K562 (cell line): Measurements from ENCODE around the gene EZH1. TPM values are rescaled to one million over a fixed set of nuclear protein-coding genes. Genes with fewer than 3 reads are reported as not detected.

ENCODE experiments used
- ATF1 ChIP-seq, 2 experiments: fragments of 450-650 bp in 1 of 2; IDR thresholded peaks; 2 replicates each; pipeline ENCODE4 v1.6.1; 2016; ENCODE audit warnings: missing compliant biosample characterization in 1 of 2, missing genetic modification characterization in 1 of 2
- CBFB ChIP-seq: sonication (generic); formaldehyde crosslinking; IDR thresholded peaks from 2 replicates; pipeline ENCODE4 v1.4.0; 2020; ENCODE audit warnings: mild to moderate bottlenecking, missing genetic modification reagents
- CC2D1A ChIP-seq: fragments of 450-650 bp; IDR thresholded peaks from 2 replicates; pipeline ENCODE4 v1.6.1; 2017; ENCODE audit warnings: mild to moderate bottlenecking
- FOXJ3 ChIP-seq: sonication (generic); formaldehyde crosslinking; IDR thresholded peaks from 2 replicates; pipeline ENCODE4 v1.4.0; 2020; ENCODE audit warnings: mild to moderate bottlenecking, missing genetic modification reagents
- HDGF ChIP-seq: fragments of 450-650 bp; IDR thresholded peaks from 2 replicates; pipeline ENCODE4 v1.6.1; 2016
- IRF9 ChIP-seq: fragments of 450-650 bp; IDR thresholded peaks from 2 replicates; pipeline ENCODE4 v1.6.1; 2016; ENCODE audit warnings: missing biosample characterization, missing genetic modification characterization
- MCM5 ChIP-seq: fragments of 450-650 bp; IDR thresholded peaks from 2 replicates; pipeline ENCODE4 v1.6.1; 2016; ENCODE audit warnings: low read depth
- MECOM ChIP-seq: fragments of 250-450 bp; sonication (Bioruptor Pico); IDR thresholded peaks from 2 replicates; pipeline ENCODE4 v1.8.0; 2022; ENCODE audit warnings: inconsistent platforms
- NFXL1 ChIP-seq: fragments of 450-650 bp; formaldehyde crosslinking; IDR thresholded peaks from 2 replicates; pipeline ENCODE4 v1.4.0; 2021; ENCODE audit warnings: mild to moderate bottlenecking
- NR2F6 ChIP-seq: fragments of 450-650 bp; formaldehyde crosslinking; IDR thresholded peaks from 2 replicates; pipeline ENCODE4 v1.4.0; 2020; ENCODE audit warnings: mild to moderate bottlenecking
- PHB ChIP-seq: fragments of 250-450 bp; sonication (Bioruptor Pico); IDR thresholded peaks from 2 replicates; pipeline ENCODE4 v1.5.0; 2021
- SMARCA4 ChIP-seq: fragments of 450-650 bp; IDR thresholded peaks from 2 replicates; pipeline ENCODE4 v1.6.1; 2016
- STAG1 ChIP-seq: sonication (generic); formaldehyde crosslinking; IDR thresholded peaks from 2 replicates; pipeline ENCODE4 v1.5.0; 2020; ENCODE audit warnings: missing genetic modification reagents, borderline replicate concordance
- TSC22D4 ChIP-seq: fragments of 450-650 bp; IDR thresholded peaks from 2 replicates; pipeline ENCODE4 v1.6.1; 2016; ENCODE audit warnings: missing genetic modification characterization, missing biosample characterization, control low read depth
- ZBTB5 ChIP-seq: fragments of 450-650 bp; IDR thresholded peaks from 2 replicates; pipeline ENCODE4 v1.6.1; 2017; ENCODE audit warnings: antibody characterized with exemption
- polyA plus RNA-seq, 8 experiments: library from polyadenylated mRNA; depleted of rRNA in 4 of 8; stranded (reverse) in 5 of 8; unstranded in 3 of 8; fragments of >200 nt; fragmentation: Nextera tagmentation in 2 of 8; fragmentation: Illumina TruSeq in 1 of 8; extraction: Ambion mirVana in 2 of 8; extraction: Trizol in 1 of 8; gene quantifications; 2 replicates each; pipeline versions ENCODE4 v1.2.1 to v1.2.3, GENCODE V29; 2011 to 2014; ENCODE audit warnings: inconsistent platforms in 1 of 8, missing spikeins in 1 of 8
- total RNA-seq, 7 experiments: library from RNA; depleted of rRNA in 6 of 7; stranded (reverse); fragments of >200 nt in 6 of 7; fragmentation: Illumina TruSeq in 2 of 7; extraction: Trizol in 2 of 7; gene quantifications; 2 replicates each; pipeline versions ENCODE4 v1.2.1 to v1.2.3, GENCODE V29; 2011 to 2021; ENCODE audit warnings: low replicate concordance in 1 of 7
- TF ChIP-seq, protein P1 (sequence below): sonication (generic); formaldehyde crosslinking; IDR thresholded peaks from 2 replicates; pipeline ENCODE4 v1.8.0; 2023; ENCODE audit warnings: missing genetic modification reagents, mild to moderate bottlenecking, borderline replicate concordance
- TF ChIP-seq, protein P2 (sequence below): fragments of 450-650 bp; formaldehyde crosslinking; IDR thresholded peaks from 2 replicates; pipeline ENCODE4 v1.4.0; 2020; ENCODE audit warnings: mild to moderate bottlenecking, mixed read lengths
- TF ChIP-seq, protein P3 (sequence below): fragments of 250-450 bp; sonication (Bioruptor Pico); IDR thresholded peaks from 2 replicates; pipeline ENCODE4 v1.8.0; 2021; ENCODE audit warnings: mild to moderate bottlenecking, moderate library complexity

EZH1 gene
- total and polyA plus RNA-seq, 9 of the 15 experiments (the other 6 are each of a cell fraction or from before 2014, with no cell fraction given): 8.6 to 40.8 (median 22.9) TPM

DNA sequence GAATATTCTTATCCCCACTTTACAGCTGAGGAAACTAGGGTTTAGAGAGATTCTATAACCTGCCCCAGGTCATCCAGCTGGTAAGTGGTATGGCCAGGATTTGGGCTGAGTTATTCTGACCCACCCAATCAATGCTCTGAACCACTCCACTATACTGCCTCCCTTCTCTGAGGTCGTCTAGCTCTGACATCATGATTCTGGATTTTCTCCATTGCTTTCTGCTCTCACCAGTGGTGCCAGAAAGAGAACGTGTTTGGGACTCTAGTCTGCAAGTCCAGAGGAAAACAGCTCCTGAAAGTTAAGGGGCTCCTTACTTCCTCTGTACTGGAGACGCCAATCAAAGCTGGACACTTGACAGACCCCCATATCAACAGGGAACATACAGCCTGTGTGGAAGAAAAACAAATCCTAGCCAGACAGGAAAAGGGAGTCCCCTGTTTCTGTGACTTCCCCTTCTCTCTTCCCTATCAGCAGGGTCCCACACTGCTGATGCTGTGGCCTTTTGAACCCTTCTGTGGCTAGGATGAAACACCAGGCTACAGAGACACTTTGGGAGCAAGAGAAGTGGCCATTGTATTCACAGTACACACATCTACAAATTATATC, 6.0 kb upstream of the EZH1 start (continued):
- TF ChIP-seq, protein P1, sequence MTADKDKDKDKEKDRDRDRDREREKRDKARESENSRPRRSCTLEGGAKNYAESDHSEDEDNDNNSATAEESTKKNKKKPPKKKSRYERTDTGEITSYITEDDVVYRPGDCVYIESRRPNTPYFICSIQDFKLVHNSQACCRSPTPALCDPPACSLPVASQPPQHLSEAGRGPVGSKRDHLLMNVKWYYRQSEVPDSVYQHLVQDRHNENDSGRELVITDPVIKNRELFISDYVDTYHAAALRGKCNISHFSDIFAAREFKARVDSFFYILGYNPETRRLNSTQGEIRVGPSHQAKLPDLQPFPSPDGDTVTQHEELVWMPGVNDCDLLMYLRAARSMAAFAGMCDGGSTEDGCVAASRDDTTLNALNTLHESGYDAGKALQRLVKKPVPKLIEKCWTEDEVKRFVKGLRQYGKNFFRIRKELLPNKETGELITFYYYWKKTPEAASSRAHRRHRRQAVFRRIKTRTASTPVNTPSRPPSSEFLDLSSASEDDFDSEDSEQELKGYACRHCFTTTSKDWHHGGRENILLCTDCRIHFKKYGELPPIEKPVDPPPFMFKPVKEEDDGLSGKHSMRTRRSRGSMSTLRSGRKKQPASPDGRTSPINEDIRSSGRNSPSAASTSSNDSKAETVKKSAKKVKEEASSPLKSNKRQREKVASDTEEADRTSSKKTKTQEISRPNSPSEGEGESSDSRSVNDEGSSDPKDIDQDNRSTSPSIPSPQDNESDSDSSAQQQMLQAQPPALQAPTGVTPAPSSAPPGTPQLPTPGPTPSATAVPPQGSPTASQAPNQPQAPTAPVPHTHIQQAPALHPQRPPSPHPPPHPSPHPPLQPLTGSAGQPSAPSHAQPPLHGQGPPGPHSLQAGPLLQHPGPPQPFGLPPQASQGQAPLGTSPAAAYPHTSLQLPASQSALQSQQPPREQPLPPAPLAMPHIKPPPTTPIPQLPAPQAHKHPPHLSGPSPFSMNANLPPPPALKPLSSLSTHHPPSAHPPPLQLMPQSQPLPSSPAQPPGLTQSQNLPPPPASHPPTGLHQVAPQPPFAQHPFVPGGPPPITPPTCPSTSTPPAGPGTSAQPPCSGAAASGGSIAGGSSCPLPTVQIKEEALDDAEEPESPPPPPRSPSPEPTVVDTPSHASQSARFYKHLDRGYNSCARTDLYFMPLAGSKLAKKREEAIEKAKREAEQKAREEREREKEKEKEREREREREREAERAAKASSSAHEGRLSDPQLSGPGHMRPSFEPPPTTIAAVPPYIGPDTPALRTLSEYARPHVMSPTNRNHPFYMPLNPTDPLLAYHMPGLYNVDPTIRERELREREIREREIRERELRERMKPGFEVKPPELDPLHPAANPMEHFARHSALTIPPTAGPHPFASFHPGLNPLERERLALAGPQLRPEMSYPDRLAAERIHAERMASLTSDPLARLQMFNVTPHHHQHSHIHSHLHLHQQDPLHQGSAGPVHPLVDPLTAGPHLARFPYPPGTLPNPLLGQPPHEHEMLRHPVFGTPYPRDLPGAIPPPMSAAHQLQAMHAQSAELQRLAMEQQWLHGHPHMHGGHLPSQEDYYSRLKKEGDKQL (CRISPR knock-in tag): no peak
- TF ChIP-seq PHB (CRISPR knock-in tag) (no peak), ATF1 (CRISPR knock-in tag; IDR thresholded peaks at IDR 0.05) (no peak), ATF1 (tag; IDR thresholded peaks at IDR 0.05) (no peak), ZBTB5 (no peak), MECOM (no peak), IRF9 (no peak), CBFB (CRISPR knock-in tag) (no peak), MCM5 (no peak), NFXL1 (no peak), STAG1 (no peak), FOXJ3 (CRISPR knock-in tag) (no peak), TSC22D4 (no peak), CC2D1A (peak; percentile 34; the same call in 1 of the 2 replicates), HDGF (no peak), NR2F6 (no peak), SMARCA4 (peak; percentile 91)
- TF ChIP-seq, protein P2, sequence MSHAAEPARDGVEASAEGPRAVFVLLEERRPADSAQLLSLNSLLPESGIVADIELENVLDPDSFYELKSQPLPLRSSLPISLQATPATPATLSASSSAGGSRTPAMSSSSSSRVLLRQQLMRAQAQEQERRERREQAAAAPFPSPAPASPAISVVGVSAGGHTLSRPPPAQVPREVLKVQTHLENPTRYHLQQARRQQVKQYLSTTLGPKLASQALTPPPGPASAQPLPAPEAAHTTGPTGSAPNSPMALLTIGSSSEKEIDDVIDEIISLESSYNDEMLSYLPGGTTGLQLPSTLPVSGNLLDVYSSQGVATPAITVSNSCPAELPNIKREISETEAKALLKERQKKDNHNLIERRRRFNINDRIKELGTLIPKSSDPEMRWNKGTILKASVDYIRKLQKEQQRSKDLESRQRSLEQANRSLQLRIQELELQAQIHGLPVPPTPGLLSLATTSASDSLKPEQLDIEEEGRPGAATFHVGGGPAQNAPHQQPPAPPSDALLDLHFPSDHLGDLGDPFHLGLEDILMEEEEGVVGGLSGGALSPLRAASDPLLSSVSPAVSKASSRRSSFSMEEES (CRISPR knock-in tag): no peak
- TF ChIP-seq, protein P3, sequence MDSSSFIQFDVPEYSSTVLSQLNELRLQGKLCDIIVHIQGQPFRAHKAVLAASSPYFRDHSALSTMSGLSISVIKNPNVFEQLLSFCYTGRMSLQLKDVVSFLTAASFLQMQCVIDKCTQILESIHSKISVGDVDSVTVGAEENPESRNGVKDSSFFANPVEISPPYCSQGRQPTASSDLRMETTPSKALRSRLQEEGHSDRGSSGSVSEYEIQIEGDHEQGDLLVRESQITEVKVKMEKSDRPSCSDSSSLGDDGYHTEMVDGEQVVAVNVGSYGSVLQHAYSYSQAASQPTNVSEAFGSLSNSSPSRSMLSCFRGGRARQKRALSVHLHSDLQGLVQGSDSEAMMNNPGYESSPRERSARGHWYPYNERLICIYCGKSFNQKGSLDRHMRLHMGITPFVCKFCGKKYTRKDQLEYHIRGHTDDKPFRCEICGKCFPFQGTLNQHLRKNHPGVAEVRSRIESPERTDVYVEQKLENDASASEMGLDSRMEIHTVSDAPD: no peak
